ENCODE data around the gene HTR6. TPM values are rescaled to one million over a fixed set of nuclear protein-coding genes. Genes with fewer than 3 reads are reported as not detected.
A peak's percentile ranks its signal among the peaks of the same experiment; 100 is the strongest.

The HTR6 gene
- total RNA-seq, 1 experiment from 2014 or later = 0.57 TPM

DNA sequence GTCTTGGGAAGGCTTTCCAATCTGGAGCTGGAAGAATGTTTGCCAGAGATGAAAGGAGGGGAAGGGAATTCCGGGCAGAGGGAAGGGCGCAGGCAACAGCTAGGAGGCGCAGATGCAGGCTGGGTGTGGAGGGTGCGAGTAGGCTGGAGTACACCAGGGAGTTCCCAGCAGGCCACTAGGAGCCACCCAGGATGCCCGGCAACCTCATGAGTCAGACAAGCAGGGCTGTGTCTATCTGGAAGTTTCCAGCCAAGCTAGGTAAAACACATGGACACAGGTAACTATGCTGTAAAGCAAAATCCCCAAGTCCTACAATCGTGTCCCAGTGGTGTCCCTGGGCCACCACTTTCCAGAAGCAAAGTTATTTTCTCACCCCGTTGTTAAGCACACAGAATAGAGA is 21.6 kb upstream of the HTR6 start:
- Histone ChIP-seq H3K9ac (ENCODE audit: low read length) (peak overlapping the region; percentile 64), H3K27me3 (ENCODE audit: insufficient read depth, low read length) (no peaks in the 10 kb centered on the region), H3K4me2 (ENCODE audit: low read length) (peak overlapping the region; percentile 82), H3K36me3 (ENCODE audit: control insufficient read depth in 1 of 2, insufficient read depth in 2 of 2, low read length in 2 of 2) (no peaks in the 10 kb centered on the region), H4K20me1 (ENCODE audit: insufficient read depth) (no peaks in the 10 kb centered on the region), H3K4me3 (replicated peaks in 1 of 2; ENCODE audit: low read depth in 1 of 2, low read length in 2 of 2) (peak overlapping the region; percentile 36 to 51), H3K9me2 (ENCODE audit: insufficient read depth) (no peaks in the 10 kb centered on the region), H3K79me2 (ENCODE audit: insufficient read depth, low read length) (peaks cover 37% of the 10 kb centered on the region), H2AFZ (ENCODE audit: low read depth, low read length, poor library complexity, severe bottlenecking) (peak overlapping the region; percentile 22), H3K27ac (ENCODE audit: low read depth, low read length) (peak overlapping the region; percentile 82), H3K4me1 (ENCODE audit: control insufficient read depth in 1 of 2, insufficient read depth in 2 of 2, low read length in 2 of 2) (peaks cover 44 to 64% of the 10 kb centered on the region in 2 experiments), H3K9me3 (ENCODE audit: control insufficient read depth in 1 of 2, insufficient read depth in 1 of 2, low read depth in 1 of 2, low read length in 2 of 2) (no peaks in the 10 kb centered on the region)
- RAD21 ChIA-PET (ENCODE audit: low non-redundant PET in 1 of 2, low total read pairs in 2 of 2, uncharacterized antibody in 2 of 2, unreplicated experiment in 2 of 2) = no interaction called here
- peak; percentile 78 for ATAC-seq
- TF ChIP-seq, protein P1, sequence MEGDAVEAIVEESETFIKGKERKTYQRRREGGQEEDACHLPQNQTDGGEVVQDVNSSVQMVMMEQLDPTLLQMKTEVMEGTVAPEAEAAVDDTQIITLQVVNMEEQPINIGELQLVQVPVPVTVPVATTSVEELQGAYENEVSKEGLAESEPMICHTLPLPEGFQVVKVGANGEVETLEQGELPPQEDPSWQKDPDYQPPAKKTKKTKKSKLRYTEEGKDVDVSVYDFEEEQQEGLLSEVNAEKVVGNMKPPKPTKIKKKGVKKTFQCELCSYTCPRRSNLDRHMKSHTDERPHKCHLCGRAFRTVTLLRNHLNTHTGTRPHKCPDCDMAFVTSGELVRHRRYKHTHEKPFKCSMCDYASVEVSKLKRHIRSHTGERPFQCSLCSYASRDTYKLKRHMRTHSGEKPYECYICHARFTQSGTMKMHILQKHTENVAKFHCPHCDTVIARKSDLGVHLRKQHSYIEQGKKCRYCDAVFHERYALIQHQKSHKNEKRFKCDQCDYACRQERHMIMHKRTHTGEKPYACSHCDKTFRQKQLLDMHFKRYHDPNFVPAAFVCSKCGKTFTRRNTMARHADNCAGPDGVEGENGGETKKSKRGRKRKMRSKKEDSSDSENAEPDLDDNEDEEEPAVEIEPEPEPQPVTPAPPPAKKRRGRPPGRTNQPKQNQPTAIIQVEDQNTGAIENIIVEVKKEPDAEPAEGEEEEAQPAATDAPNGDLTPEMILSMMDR (IDR thresholded peaks at IDR 0.05 in 2 of 3, conservative IDR thresholded peaks at IDR 0.05 in 1 of 3; ENCODE audit: borderline replicate concordance in 1 of 3, insufficient read depth in 1 of 3, low read depth in 2 of 3, low read length in 2 of 3) = peak; percentile 36 to 59 (median 41); a peak in 4 of 6 replicates
- peak; percentile 42 for TF ChIP-seq YY1 (IDR thresholded peaks at IDR 0.05; ENCODE audit: extremely low read depth, insufficient replicate concordance, low read depth, low read length)
- peak; percentile 67 for TF ChIP-seq TCF7L2 (IDR thresholded peaks at IDR 0.05; ENCODE audit: borderline replicate concordance, extremely low read depth, insufficient read depth, insufficient read length)
- no peak for TF ChIP-seq EZH2 (IDR thresholded peaks at IDR 0.05)
- TF ChIP-seq ZFX (IDR thresholded peaks at IDR 0.05) = no peak
- peak; percentile 54 for TF ChIP-seq POLR2AphosphoS5 (IDR thresholded peaks at IDR 0.05; ENCODE audit: low read depth, low read length)
- TF ChIP-seq, protein P2, sequence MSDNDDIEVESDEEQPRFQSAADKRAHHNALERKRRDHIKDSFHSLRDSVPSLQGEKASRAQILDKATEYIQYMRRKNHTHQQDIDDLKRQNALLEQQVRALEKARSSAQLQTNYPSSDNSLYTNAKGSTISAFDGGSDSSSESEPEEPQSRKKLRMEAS (IDR thresholded peaks at IDR 0.05) = peak; percentile 80
- TF ChIP-seq POLR2A (IDR thresholded peaks at IDR 0.05; ENCODE audit: borderline replicate concordance, extremely low read depth, insufficient read depth, insufficient read length) = peak; percentile 25
- TF ChIP-seq CBX3 (IDR thresholded peaks at IDR 0.05; ENCODE audit: low read depth) = peak; percentile 92
- intact Hi-C loops (cut with micrococcal nuclease) = loop anchor here (5.0 kb wide), 2 partner anchors 46 to 156 kb away; partner anchors contain the start of gene CAPZB
- CTCF ChIA-PET = interaction anchor here (1.0 to 2.6 kb wide), 4 partner anchors 11 to 61 kb away, joined by 3 to 17 read pairs (median 4); a partner anchor contains a TSS
- BruUV-seq (replicated peaks) = no TSS peak
- POLR2A ChIA-PET = interaction anchor here (0.9 to 1.5 kb wide), 2 partner anchors 46 to 158 kb away, joined by 3 to 6 read pairs; partner anchors contain the start of gene CAPZB
- DNase-seq (ENCODE audit: low read depth, low spot score) = peak; percentile 79
